CD4-positive, alpha-beta memory T cell (primary cell): ENCODE results near the gene AKR1C3. TPM values are rescaled to one million over a fixed set of nuclear protein-coding genes. Genes with fewer than 3 reads are reported as not detected.
"Not testable (repeated sequence)": the region's sequence is repeated elsewhere in the genome, so short reads cannot be mapped to it uniquely, and the experiment has no call there.

Source experiments
- CTCF ChIA-PET: fragments of 350-600 bp; sonication (Branson Sonifier 250); formaldehyde crosslinking; loops from one replicate; lab custom pipeline; 2021; ENCODE audit warnings: inconsistent platforms; ENCODE audit not compliant: partially characterized antibody; lab: Charles Lee
- POLR2A ChIA-PET: fragments of 350-600 bp; sonication (Branson Sonifier 250); formaldehyde crosslinking; loops from one replicate; lab custom pipeline; 2021; ENCODE audit not compliant: partially characterized antibody; lab: Charles Lee
- DNase-seq, 5 donors: peaks; one replicate each; pipeline versions ENCODE4 v3.0.0 to v3.0.0-alpha.2; 2020 to 2022; ENCODE audit warnings: mixed read lengths in 1 of 5
- H3K27ac ChIP-seq: one replicate; pipeline ENCODE4 v1.7.0; 2013; ENCODE audit warnings: low read depth, low read length
- H3K27me3 ChIP-seq: 2 replicates; pipeline ENCODE4 v1.7.0; 2013; ENCODE audit warnings: mild to moderate bottlenecking, low read length, moderate library complexity; ENCODE audit not compliant: insufficient read depth
- H3K36me3 ChIP-seq: 2 replicates; pipeline ENCODE4 v1.7.0; 2013; ENCODE audit warnings: mild to moderate bottlenecking, low read length, moderate library complexity; ENCODE audit not compliant: insufficient read depth
- H3K4me1 ChIP-seq: 2 replicates; pipeline ENCODE4 v1.7.0; 2013; ENCODE audit warnings: mild to moderate bottlenecking, low read length, moderate library complexity; ENCODE audit not compliant: insufficient read depth
- H3K4me3 ChIP-seq, 2 donors: one replicate each; pipeline ENCODE4 v1.7.0; 2013; ENCODE audit warnings: low read length in 2 of 2, mild to moderate bottlenecking in 1 of 2
- H3K9me3 ChIP-seq, 2 donors: one replicate each; pipeline ENCODE4 v1.7.0; 2013; ENCODE audit warnings: low read length in 2 of 2, control low read depth in 1 of 2; ENCODE audit not compliant: control insufficient read depth in 1 of 2
- H3K27ac Mint-ChIP-seq, 7 donors: one replicate each; pipeline ENCODE4 v1.8.0; 2020 to 2021; ENCODE audit warnings: mixed read lengths in 7 of 7, mild to moderate bottlenecking in 6 of 7, inconsistent platforms in 3 of 7, moderate library complexity in 3 of 7
- H3K27me3 Mint-ChIP-seq, 2 donors: one replicate each; pipeline ENCODE4 v1.8.0; 2020 to 2021; ENCODE audit warnings: mixed read lengths in 2 of 2
- H3K36me3 Mint-ChIP-seq, 2 donors: one replicate each; pipeline ENCODE4 v1.8.0; 2020 to 2021; ENCODE audit warnings: mixed read lengths in 2 of 2, inconsistent platforms in 1 of 2, mild to moderate bottlenecking in 1 of 2
- H3K4me1 Mint-ChIP-seq, 4 donors: one replicate each; pipeline ENCODE4 v1.8.0; 2020 to 2021; ENCODE audit warnings: mixed read lengths in 4 of 4, mild to moderate bottlenecking in 1 of 4
- H3K4me3 Mint-ChIP-seq, 8 donors: one replicate each; pipeline ENCODE4 v1.8.0; 2020 to 2021; ENCODE audit warnings: mixed read lengths in 8 of 8, mild to moderate bottlenecking in 7 of 8, moderate library complexity in 6 of 8, inconsistent platforms in 3 of 8
- H3K9me3 Mint-ChIP-seq, 8 donors: one replicate each; pipeline ENCODE4 v1.8.0; 2020 to 2021; ENCODE audit warnings: mixed read lengths in 8 of 8, mild to moderate bottlenecking in 5 of 8, inconsistent platforms in 3 of 8, moderate library complexity in 1 of 8
- intact Hi-C: fragments of 100-400 bp; cut with micrococcal nuclease; formaldehyde crosslinking; loops from one replicate; pipeline ENCODE4 v1.15.1; 2023
- polyA plus RNA-seq, 2 donors: library from polyadenylated mRNA; unstranded; fragments of 300-500 nt; fragmentation: Illumina TruSeq; gene quantifications; one replicate each; pipeline ENCODE4 v1.2.3, GENCODE V29; 2021
- total RNA-seq, 2 experiments: library from RNA; stranded (reverse); gene quantifications; one replicate each; pipeline ENCODE4 v1.2.3, GENCODE V29; 2021

The AKR1C3 gene
- total and polyA plus RNA-seq, 4 experiments from 2014 or later: 3.4 to 19.4 (median 5.2) TPM

GRCh38 chr10:5116621-5117020, 22.4 kb downstream of the AKR1C3 start:
- CTCF ChIA-PET: no interaction called here

GRCh38 chr10:5117026-5117425, 22.8 kb downstream of the AKR1C3 start:
- intact Hi-C loops: no loop called here
- Histone ChIP-seq H3K27me3 (no peaks in the 10 kb centered on the region), H3K27ac (no peak overlapping the region), H3K4me1 (no peaks in the 10 kb centered on the region), H3K9me3 (no peaks in the 10 kb centered on the region), H3K36me3 (no peaks in the 10 kb centered on the region), H3K4me3 (no peak overlapping the region)
- ChIA-PET CTCF (no interaction called here), POLR2A (no interaction called here)
- DNase-seq: no peak
- H3K9me3 Mint-ChIP-seq: peaks cover 0 to 7% (median 4%) of the 10 kb centered on the region in 8 donors
- peaks cover 6% of the 10 kb centered on the region in 2 donors for H3K36me3 Mint-ChIP-seq
- H3K27ac Mint-ChIP-seq: no peak overlapping the region
- H3K4me1 Mint-ChIP-seq: no peaks in the 10 kb centered on the region
- no peak overlapping the region for H3K4me3 Mint-ChIP-seq
- peaks cover 0 to 3% of the 10 kb centered on the region in 2 donors for H3K27me3 Mint-ChIP-seq

More at GRCh38 chr10:5116621-5117020, 22.4 kb downstream of the AKR1C3 start:
- H3K4me1 ChIP-seq: no peaks in the 10 kb centered on the region
- POLR2A ChIA-PET: no interaction called here
- no peak for DNase-seq
- Mint-ChIP-seq H3K27me3 (peaks cover 0 to 3% of the 10 kb centered on the region in 2 donors), H3K4me1 (no peaks in the 10 kb centered on the region), H3K9me3 (peaks cover 0 to 7% (median 4%) of the 10 kb centered on the region in 8 donors), H3K4me3 (no peak overlapping the region), H3K27ac (no peak overlapping the region), H3K36me3 (peaks cover 3 to 6% of the 10 kb centered on the region in 2 donors)
- intact Hi-C loops: no loop called here
- H3K27ac ChIP-seq: no peak overlapping the region
- no peaks in the 10 kb centered on the region for H3K9me3 ChIP-seq
- H3K4me3 ChIP-seq: no peak overlapping the region
- H3K36me3 ChIP-seq: no peaks in the 10 kb centered on the region
- H3K27me3 ChIP-seq: no peaks in the 10 kb centered on the region

GRCh38 chr10:5119997-5120396, 25.8 kb downstream of the AKR1C3 start:
- H3K4me1 Mint-ChIP-seq, H3K4me3 ChIP-seq, H3K4me3 Mint-ChIP-seq, DNase-seq, H3K36me3 ChIP-seq, H3K4me1 ChIP-seq, H3K27ac Mint-ChIP-seq, H3K27me3 Mint-ChIP-seq, POLR2A ChIA-PET, H3K27ac ChIP-seq, H3K9me3 ChIP-seq, H3K9me3 Mint-ChIP-seq, H3K27me3 ChIP-seq, intact Hi-C loops, CTCF ChIA-PET: not testable (repeated sequence)
- peaks cover 13 to 14% of the 10 kb centered on the region in 2 donors for H3K36me3 Mint-ChIP-seq

GRCh38 chr10:5123886-5124285, 29.7 kb downstream of the AKR1C3 start:
- H3K4me3 Mint-ChIP-seq: no peak overlapping the region
- no peaks in the 10 kb centered on the region for H3K9me3 ChIP-seq
- H3K9me3 Mint-ChIP-seq: peaks cover 3 to 29% (median 19%) of the 10 kb centered on the region in 8 donors
- no peak for DNase-seq
- H3K36me3 ChIP-seq: no peaks in the 10 kb centered on the region
- H3K4me3 ChIP-seq: no peak overlapping the region
- H3K4me1 ChIP-seq: no peaks in the 10 kb centered on the region
- ChIA-PET POLR2A (no interaction called here), CTCF (no interaction called here)
- no peaks in the 10 kb centered on the region for H3K4me1 Mint-ChIP-seq
- no peaks in the 10 kb centered on the region for H3K27me3 ChIP-seq
- no peak overlapping the region for H3K27ac Mint-ChIP-seq
- H3K27me3 Mint-ChIP-seq: peaks cover 0 to 4% of the 10 kb centered on the region in 2 donors
- intact Hi-C loops: no loop called here
- peaks cover 18 to 29% of the 10 kb centered on the region in 2 donors for H3K36me3 Mint-ChIP-seq
- H3K27ac ChIP-seq: no peak overlapping the region

GRCh38 chr10:5125315-5126044, 31.3 kb downstream of the AKR1C3 start:
- peaks cover 0 to 4% of the 10 kb centered on the region in 2 donors for H3K27me3 Mint-ChIP-seq
- Histone ChIP-seq H3K27me3 (no peaks in the 10 kb centered on the region), H3K27ac (no peak overlapping the region), H3K9me3 (no peaks in the 10 kb centered on the region), H3K36me3 (no peaks in the 10 kb centered on the region), H3K4me3 (no peak overlapping the region), H3K4me1 (no peaks in the 10 kb centered on the region)
- no peaks in the 10 kb centered on the region for H3K4me1 Mint-ChIP-seq
- ChIA-PET CTCF (no interaction called here), POLR2A (no interaction called here)
- peaks cover 21 to 29% of the 10 kb centered on the region in 2 donors for H3K36me3 Mint-ChIP-seq
- H3K27ac Mint-ChIP-seq: peak overlapping the region in 1 of 7 donors; percentile 37
- no peak for DNase-seq
- H3K4me3 Mint-ChIP-seq: no peak overlapping the region
- peaks cover 3 to 32% (median 17%) of the 10 kb centered on the region in 8 donors for H3K9me3 Mint-ChIP-seq
- intact Hi-C loops: no loop called here

GRCh38 chr10:5135581-5135980, 41.4 kb downstream of the AKR1C3 start:
- Histone ChIP-seq H3K27ac (no peak overlapping the region), H3K36me3 (no peaks in the 10 kb centered on the region), H3K27me3 (no peaks in the 10 kb centered on the region), H3K9me3 (peaks cover 0 to 7% of the 10 kb centered on the region in 2 donors), H3K4me3 (no peak overlapping the region), H3K4me1 (no peaks in the 10 kb centered on the region)
- no peak overlapping the region for H3K27ac Mint-ChIP-seq
- peaks cover 3 to 46% (median 32%) of the 10 kb centered on the region in 8 donors for H3K9me3 Mint-ChIP-seq
- intact Hi-C loops: no loop called here
- H3K36me3 Mint-ChIP-seq: peaks cover 23% of the 10 kb centered on the region in 2 donors
- peaks cover 0 to 3% of the 10 kb centered on the region in 2 donors for H3K27me3 Mint-ChIP-seq
- no peak overlapping the region for H3K4me3 Mint-ChIP-seq
- H3K4me1 Mint-ChIP-seq: no peaks in the 10 kb centered on the region
- no peak for DNase-seq
- POLR2A ChIA-PET: no interaction called here
- CTCF ChIA-PET: no interaction called here

GRCh38 chr10:5136468-5137087, 42.4 kb downstream of the AKR1C3 start:
- Histone ChIP-seq H3K36me3 (no peaks in the 10 kb centered on the region), H3K27ac (no peak overlapping the region), H3K27me3 (no peaks in the 10 kb centered on the region), H3K4me3 (no peak overlapping the region), H3K4me1 (no peaks in the 10 kb centered on the region), H3K9me3 (peaks cover 0 to 7% of the 10 kb centered on the region in 2 donors)
- Mint-ChIP-seq H3K9me3 (peaks cover 3 to 48% (median 32%) of the 10 kb centered on the region in 8 donors), H3K4me1 (no peaks in the 10 kb centered on the region), H3K27me3 (peaks cover 0 to 3% of the 10 kb centered on the region in 2 donors), H3K27ac (no peak overlapping the region), H3K36me3 (peaks cover 23% of the 10 kb centered on the region in 2 donors), H3K4me3 (no peak overlapping the region)
- intact Hi-C loops: no loop called here
- ChIA-PET CTCF (no interaction called here), POLR2A (no interaction called here)
- no peak for DNase-seq
